Ecto neural progenitor cell (in vitro differentiated cells): ENCODE data around the gene TREML4.
A peak's percentile ranks its signal among the peaks of the same experiment; 100 is the strongest.

ENCODE experiments used
- DNase-seq: peaks from one replicate; pipeline ENCODE4 v3.0.0-alpha.2; 2018; ENCODE audit warnings: low spot score

TREML4 gene

DNA sequence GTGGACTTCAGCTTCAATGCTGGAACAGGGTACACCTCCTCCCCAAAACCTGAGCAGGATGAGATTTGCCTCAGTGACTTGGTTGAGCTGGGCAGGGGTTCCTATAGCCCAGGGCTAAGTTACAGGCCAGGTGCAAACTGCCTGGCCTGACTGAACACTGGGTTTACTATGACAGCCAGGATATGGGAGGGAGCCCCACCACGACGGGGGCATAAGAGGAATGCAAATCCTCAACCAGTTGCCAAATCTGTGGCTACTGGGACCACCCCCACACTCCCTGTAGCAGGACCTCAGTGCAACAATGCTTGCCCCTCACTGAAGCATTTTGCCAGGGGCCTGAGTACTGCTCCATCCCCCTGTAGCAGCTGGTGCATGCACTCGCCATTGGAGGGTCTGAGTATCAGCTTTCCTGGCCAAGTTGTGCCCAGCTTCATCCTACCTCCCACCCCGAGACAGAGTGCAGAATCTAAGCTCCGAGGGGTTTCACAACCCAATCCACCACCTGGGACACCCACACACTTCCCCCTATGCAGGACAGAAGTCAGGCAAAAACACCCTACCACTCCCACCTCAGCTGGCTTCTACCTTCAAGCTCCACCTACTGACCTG, 27.6 kb downstream of the TREML4 start:
- peak; percentile 25 for DNase-seq

DNA sequence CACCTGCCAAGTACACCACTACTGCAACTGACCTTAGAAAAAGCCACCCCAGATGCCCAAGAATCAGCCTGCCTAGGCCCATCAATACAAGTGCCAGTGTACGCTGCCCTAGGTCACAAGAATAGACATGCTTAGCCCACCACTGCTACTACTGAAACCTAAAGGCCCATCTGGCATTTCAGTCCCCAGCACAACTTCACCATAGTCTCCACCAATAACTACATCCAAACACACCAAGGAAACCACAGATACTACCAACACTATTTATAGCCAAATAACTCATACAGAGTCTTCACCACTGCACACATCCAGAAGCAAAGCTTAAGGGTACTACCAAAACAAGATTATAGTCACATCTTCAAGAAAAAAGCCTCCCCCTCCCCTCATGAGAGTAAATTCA, 28.2 kb downstream of the TREML4 start:
- no peak for DNase-seq

DNA sequence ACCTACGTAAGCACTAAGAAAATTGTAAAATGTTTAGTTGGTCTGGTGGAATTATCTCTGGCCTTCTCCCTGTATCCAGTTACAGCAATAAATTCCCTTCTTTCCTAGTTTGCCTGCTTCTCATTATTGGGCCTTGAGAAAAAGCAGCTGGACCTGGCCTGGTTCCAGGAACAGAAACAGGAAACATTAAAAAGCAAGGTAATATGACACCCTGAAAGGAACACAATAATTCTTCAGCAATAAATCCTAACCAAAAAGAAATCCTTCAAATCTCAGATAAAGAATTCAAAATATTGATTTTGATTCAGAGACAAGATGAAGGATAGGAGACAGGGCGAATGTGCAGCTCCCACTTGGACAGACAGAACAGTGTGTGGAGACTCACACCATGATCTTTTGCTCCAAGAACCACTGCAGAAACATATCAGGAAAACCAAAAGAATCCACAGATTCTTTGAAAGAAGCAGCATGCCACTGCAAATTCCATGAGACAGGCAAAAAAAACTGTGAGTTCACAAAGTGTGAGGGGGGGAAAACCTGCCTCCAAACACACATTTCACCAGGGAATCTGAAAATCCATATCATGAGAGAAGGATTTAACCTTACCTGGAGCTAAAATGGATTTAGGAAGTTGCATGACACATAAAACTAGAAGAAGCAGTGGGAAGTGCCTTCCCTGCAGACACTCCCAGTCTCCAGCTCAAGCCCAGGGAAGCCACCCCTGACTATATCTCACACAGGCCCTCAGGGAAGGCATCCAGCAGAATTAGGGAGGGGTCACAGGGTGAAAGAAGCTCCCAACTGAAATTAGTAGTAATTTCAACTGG, 29.4 kb downstream of the TREML4 start:
- DNase-seq: peak; percentile 7

DNA sequence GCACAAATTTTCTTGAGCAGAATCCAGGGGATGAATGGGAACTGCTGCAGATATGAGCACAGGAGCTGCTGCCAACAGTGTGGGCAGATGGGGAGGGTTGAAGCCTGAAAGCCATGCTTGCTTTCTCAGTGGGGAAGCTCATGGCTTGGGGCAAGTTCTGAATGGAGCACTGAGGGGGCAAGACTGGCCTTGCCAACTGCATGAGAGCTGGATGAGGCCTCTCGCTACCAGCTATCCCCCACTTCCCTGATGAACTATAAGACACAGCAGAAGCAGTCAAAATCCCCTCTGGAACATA, 30.0 kb downstream of the TREML4 start:
- peak; percentile 8 for DNase-seq

DNA sequence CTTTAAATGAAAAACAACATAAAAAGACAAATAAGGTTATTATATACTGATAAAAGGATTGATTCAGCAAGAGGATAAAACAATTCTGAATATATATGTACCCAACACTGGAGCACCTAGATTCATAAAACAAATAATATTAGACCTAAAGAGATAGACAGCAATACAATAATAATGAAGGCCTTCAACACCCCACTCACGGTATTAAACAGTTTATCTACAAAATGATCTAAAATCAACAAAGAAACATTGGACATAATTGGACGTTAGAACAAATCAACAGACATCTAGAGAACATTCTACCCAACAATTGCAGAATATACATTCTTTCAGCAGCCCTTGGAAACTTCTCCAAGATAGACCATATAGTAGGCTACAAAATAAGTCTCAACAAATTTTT, 34.3 kb downstream of the TREML4 start:
- DNase-seq: no peak

DNA sequence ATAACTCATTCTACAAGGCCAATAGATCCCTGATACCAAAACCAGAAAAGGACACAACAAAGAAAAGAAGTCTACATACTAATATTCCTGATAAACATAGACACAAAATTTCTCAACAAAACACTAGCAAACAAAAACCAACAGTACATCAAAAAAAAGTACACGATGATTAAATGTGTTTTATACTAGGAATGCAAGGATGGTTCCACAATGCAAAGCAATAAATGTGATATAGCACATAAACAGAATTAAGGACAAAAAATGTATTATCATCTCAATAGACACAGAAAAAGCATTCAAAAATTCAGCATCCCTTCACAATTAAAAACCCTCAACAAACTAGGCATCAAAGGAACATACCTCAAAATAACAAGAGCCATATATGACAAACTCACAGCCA, 35.1 kb downstream of the TREML4 start:
- no peak for DNase-seq

DNA sequence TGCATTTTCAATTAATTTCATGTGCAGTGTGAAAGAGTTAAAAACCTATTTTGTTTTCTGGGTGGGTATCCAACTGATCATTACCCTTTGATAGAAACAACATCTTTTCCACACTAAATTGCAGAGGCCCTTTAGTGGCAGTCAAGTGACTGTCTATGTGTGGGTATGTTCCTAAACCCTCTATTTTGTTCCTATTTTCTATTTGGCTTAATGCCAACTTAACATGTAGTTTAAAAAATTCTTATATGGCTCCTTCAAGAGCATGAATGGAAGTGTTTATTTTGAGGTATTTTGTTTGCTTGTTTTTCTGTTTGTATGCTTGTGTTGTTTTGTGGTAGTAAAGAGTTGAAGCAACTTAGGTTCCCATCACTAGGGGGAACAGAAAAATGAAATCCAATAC, 38.4 kb downstream of the TREML4 start:
- no peak for DNase-seq

DNA sequence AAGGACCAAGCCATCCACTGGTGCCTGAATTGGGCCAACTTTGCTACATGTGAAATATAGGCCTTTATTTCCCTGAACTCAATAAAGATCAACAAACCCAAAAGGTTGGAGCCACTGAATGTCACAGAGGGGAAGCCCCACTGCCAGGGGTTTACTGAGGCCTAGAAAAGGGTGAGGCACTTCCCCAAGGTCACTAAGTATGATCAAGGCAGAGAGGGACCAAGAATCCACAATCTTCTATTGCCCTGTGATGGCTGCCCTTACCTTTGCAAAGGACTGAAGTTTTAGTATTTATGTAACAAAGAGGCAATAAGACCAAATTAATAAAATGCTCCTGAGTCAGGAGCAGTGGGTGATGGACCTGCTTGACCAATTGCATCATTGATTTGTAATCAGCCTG, 40.3 kb downstream of the TREML4 start:
- DNase-seq: no peak

DNA sequence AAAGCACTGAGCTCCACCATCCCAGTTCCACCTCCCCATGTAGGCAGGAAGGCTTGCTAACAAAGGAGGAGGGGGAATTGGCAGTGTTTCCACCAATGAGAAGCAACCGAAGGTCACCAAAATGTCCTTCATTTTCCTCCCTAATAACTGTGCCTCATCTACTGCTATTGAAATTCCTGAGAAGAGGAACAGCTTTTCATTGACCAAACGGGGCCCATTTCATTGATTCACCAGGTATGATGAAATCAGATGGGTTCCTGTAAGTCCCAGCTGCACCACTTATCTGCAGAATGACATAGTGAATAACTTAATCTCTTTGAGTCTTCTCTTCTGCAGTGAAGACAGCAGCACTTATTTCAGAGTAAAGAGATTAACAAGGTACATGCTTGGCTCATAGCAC, 41.0 kb downstream of the TREML4 start:
- DNase-seq: no peak

DNA sequence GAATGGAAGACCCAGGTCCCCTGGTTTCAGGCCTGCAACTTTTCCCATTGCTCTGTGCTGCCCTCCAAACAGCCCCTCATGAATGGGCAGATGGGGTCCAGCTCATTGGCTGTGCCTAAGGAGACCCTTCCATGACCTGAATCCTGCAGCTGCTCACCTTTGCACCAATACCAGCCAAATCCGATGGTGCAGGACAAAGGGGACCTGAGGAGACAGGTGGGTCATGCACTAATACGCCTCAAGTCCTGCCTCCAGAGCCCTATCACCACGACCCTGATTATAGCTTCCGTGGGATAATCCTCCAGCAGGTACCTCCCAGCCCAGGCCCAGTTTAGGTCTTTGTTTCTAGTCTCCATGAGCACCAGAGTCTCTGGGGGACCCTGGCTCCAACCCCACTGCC, 41.6 kb downstream of the TREML4 start:
- DNase-seq: no peak

DNA sequence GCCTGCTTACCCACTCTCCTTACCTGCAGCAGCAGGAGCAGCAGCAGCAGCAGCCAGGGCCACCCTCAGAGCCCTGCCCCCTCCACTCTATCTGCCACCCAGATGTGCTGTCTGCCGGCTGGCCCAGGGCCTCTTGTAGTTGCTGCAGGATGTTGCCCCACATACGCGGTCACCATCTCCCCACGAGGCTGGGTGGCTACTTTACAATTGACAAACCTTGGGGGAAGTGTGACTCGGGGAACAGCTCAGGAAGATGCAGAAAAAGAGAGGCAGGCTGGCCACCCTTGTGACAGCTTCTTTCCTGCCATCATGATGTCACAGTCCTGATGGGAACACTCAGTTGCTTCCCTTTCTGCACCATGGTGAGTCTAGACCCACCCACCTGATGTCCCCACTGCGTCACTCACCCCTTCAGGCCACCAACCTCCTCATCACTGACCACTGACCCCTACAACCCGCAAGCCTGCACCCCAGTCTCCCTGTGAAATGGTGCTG, 43.8 kb downstream of the TREML4 start:
- no peak for DNase-seq

DNA sequence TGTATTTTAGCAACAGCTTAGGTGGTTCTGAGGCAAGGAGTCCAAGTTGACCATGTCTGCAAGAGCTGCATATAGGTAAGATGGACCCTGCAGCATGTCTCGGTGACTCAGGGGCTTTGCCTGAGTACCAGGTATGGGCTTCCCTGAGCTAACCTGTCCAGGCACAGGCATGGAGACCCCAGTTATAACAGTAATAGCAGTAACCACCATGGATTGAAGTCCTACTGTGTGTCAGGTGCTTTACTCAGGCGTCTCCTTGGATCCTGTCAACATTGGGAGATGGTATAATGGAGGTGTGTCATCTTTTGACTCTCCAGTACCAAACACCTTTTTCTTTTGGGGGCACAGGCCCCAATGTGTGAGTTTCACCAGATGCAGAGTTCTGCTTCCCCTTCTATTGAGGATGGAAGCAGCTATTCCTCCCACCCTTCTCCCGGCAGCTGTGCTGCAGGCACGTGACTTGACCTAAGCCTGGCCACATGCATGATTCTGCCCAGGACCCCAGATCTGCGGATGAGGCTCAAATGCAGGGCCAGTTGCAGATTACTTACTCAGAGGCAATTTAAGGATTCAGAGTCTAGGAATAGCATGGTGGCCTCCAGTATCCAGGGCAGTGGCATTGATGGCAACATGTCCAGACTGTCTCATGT, 44.6 kb downstream of the TREML4 start:
- peak; percentile 28 for DNase-seq

DNA sequence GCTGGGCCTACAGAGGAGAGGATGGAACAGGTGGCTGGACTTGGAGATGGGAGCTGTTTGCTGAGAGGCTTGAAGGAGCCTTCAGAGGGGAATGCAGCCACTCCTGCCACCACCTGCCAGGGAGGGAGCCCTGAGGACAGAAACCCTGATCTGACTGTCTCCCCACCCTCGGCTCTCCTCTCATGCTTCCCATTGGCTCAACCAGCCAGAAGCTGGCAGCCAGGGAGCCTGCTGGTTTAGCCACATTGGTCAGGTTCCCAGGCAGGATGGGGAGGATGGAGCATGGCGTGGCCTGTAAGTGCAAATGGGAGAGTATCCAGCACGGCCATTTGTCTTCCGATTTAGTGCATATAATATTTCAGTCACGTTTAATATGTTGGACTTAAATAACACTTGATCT, 45.6 kb downstream of the TREML4 start:
- DNase-seq: peak; percentile 32

DNA sequence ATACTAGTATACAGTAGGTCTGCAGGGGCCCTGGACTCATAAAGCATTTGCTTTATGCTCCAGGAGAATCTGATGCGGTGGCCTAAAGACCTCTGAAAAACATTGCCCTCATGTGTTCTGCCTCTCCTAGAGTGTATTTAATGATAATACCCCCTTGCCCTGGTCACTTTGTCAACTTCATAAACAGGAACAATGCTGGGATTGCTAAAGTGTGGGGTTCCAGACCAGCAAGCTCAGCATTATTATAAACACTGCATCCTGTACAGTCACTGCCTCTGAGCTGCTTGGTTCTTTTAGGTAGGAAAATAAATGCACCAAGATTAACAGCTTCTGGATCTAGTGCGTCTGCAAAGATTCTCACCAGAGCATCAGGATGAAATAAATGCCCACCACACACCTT, 46.1 kb downstream of the TREML4 start:
- DNase-seq: no peak

DNA sequence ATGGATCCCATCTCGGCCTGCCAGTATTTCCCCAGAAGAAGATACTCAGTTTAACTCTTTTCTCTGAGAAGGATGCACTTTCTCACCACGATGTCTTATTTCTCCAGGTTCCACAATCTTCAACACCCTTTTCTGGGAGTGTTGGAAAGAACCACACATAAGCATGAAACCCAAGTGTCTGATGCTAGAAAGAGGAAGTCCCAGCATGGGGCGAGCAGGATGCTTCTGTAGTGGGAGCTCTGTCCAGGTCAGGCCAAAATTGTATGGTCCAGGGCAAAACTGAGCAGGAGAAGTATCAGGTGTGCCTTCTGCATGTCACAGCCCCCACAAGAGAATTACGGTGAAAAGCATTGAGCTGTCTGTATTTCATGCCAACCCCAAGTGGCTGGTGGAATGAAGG, 47.3 kb downstream of the TREML4 start:
- no peak for DNase-seq

DNA sequence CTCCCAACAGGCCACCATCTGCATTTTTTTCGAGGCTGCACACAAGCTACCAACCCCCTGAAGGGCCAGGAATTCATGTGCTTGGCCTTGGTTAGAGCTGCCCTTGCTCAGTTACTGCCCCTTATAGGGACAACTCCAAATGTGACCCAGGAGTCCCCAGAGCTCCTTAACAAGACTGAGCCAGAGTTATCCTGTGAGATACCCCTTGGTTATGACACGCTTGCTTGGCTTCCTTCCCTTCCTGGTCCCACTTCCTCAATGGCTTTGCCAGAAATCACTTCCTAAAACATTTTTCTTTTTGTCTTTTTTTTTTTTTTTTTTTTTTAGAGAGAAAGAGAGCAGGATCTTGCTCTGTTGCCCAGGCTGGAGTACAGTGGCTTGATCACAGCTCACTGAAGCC, 49.5 kb downstream of the TREML4 start:
- no peak for DNase-seq

DNA sequence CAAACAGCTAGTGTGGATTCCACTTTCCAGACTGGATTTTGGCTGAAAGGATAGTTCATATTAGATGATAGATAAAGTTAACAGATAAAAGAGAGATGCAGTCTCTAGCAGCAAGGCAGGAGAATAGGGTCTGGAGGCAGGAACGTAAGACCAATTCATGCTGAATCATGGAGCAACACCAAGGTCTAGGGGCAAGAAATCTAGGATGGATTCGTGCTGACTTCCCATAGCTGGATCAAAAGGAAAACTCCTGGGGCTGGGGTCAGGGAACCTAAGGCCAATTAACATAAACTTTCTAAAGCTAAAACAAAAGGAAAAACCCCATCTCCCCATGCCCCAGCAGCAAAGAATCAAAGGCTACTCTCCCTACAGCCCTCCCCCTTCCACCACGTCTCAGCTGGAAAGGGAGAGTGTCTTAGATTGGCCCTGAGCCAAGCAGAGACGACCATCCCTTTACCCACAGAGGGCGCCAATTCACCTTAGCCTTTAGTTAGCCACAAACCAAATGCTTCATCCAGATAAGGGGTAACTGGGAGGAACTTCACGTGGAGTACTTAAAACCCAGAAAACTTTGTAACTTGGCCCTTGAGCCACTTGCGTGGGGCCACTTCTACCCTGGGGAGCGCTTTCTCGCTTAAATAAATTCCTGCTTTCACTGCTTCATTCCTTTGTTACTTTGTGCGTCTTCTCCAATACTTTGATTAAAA, 50.7 kb downstream of the TREML4 start:
- peak; percentile 65 for DNase-seq

DNA sequence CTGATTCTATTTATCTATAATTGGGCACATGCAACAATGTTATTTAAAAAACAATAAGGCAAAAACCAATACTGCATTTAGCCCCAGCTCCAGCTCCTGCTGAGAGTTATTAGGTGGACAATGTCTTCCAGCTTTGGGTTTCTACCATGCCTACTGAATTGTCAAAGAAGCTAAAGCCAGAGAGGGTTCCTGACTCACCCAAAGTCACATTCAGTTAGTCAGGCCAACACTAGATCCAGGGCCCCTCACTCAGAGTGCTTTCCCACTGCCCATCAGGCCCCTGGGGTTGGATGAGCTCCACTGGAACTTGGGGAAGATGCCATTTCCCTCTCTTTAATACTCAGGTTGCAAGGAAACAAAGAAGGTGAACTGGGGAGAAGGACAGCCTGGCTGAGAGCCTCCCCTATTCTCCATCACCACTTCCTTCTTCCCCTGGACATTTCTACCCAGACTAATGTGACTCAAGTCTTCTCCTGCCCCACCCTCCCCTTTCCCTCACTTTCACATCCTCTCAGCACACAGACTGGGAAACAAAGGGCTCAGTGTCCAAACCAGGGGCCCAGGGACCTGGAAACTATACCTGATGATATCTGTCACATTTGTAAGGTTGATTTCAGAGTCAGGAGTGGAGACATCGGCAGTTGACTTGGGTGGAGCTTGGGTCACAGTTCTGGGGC, 52.4 kb downstream of the TREML4 start:
- DNase-seq: no peak

DNA sequence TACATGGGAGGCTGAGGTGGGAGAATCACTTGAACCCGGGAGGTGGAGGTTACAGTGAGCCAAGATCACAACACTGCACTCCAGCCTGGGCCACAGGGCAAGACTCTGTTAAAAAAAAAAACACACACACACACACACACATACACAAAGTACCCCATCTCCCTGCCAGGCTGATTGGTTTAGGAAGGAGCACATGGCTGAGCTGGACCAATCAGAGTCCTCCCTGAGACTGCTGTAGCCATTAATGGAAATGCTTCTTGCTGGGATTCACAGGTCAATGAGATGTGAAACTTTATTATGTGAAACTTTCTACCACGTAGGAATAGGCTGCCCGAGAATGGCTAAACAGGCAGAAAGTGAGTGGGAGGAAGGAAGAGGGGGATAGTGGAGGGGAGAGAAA, 55.5 kb downstream of the TREML4 start:
- no peak for DNase-seq

DNA sequence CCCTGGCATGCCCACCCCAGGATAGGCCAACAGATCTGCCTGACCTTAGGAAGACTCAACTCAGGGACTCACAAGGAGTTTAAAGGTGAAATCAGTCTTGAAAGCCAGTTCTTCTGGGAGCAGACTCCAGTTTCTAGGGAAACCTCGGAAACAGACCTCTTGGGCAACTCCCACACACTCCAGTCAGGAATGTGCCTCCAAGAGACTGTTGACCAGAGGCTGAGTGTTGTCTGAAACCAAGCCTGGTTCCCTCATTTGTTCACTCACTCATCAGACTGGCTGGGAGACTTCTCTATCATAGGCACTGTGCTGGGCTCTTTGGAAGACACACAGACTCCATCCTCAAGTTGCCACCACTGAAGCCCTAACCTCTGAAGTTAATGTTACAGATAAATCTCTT, 56.6 kb downstream of the TREML4 start:
- no peak for DNase-seq

DNA sequence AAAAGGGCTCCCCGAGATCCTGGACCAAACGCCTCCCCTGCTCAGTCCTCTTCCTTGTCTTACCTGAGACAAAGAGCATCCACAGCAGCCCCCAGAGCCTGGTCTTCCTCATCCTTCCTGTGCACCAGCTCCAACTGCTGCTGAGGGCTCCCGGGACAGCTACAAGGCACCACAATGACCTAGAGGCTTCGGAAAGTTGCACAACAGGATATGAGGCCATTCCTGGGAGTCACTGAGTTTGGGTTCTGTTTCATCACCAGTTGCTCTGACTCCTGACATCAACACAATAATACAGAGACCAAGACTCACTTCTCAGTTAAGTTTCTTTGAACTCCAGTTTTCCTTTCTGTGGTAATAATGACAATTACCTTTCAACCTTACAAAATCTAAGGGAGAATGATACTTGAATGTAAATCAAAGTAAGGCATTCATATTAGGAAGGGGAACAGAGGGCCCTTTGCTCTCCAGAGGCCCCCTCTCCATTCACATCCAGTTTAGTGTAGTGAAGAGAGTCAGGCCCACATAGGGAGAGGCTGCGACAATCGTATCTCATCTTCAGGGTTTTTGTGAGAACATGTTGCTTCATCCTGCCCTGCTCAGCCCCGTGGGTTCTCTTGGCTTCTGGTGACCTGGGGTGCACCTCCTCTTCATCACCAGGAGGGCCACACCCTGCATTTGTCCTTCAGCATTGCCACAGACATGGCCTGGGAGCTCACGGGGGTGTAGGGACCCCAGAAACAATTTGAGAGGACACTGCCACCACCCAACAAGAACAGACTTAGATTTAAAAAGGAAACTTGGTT, 58.6 kb downstream of the TREML4 start, which contains the start of gene TREM1:
TSS of gene TREM1 (minus strand) at position 139 of the 803 bp plus-strand sequence. CDS start at position 112, 27 bp downstream.
- DNase-seq: no peak
